Esophagus squamous epithelium (tissue), 4 donors: ENCODE measurements around the gene CDHR2.

ENCODE experiments used
- CTCF ChIP-seq, 6 experiments: fragments of 450-650 bp in 4 of 6; fragments of 200-600 bp in 2 of 6; sonication (generic) in 2 of 6; IDR thresholded peaks; one replicate each; pipeline ENCODE4 v1.5.1; 2016 to 2019; ENCODE audit warnings: antibody characterized with exemption in 6 of 6, mild to moderate bottlenecking in 4 of 6, moderate library complexity in 4 of 6
- POLR2A ChIP-seq, 4 donors: fragments of 450-650 bp; IDR thresholded peaks; one replicate each; pipeline ENCODE4 v1.6.1; 2017; ENCODE audit warnings: antibody characterized with exemption in 4 of 4, mild to moderate bottlenecking in 4 of 4, moderate library complexity in 3 of 4

- TF ChIP-seq CTCF (IDR thresholded peaks at IDR 0.05) (no peak), POLR2A (IDR thresholded peaks at IDR 0.05) (no peak)
Measured at GRCh38 chr5:176559683-176560082, 10.5 kb downstream of the CDHR2 start.
